Neuronal stem cell (in vitro differentiated cells): ENCODE data around the gene NCR3LG1. TPM values are rescaled to one million over a fixed set of nuclear protein-coding genes. Genes with fewer than 3 reads are reported as not detected.

Source experiments
- DNase-seq: peaks from one replicate; pipeline ENCODE4 v3.0.0-alpha.2; 2013; ENCODE audit warnings: low spot score
- H2AFZ ChIP-seq: one replicate; pipeline ENCODE4 v1.6.1; 2013; ENCODE audit warnings: mild to moderate bottlenecking, low read length, inconsistent platforms
- H2AK5ac ChIP-seq: 2 replicates; pipeline ENCODE4 v1.6.1; 2013; ENCODE audit warnings: low read depth, mild to moderate bottlenecking, inconsistent platforms, low read length, moderate library complexity, mixed read lengths
- H2BK120ac ChIP-seq: 2 replicates; pipeline ENCODE4 v1.6.1; 2013; ENCODE audit warnings: low read depth, mild to moderate bottlenecking, inconsistent platforms, low read length, moderate library complexity, mixed read lengths
- H2BK12ac ChIP-seq: one replicate; pipeline ENCODE4 v1.6.1; 2013; ENCODE audit warnings: low read length, inconsistent platforms
- H2BK15ac ChIP-seq: 2 replicates; pipeline ENCODE4 v1.6.1; 2013; ENCODE audit warnings: mild to moderate bottlenecking, low read length, inconsistent platforms, mixed read lengths
- H2BK5ac ChIP-seq: one replicate; pipeline ENCODE4 v1.6.1; 2013; ENCODE audit warnings: inconsistent platforms, mild to moderate bottlenecking, low read length, moderate library complexity
- H3K14ac ChIP-seq: one replicate; pipeline ENCODE4 v1.6.1; 2013; ENCODE audit warnings: low read length, inconsistent platforms
- H3K18ac ChIP-seq: 2 replicates; pipeline ENCODE4 v1.6.1; 2013; ENCODE audit warnings: low read length, inconsistent platforms
- H3K23ac ChIP-seq: 2 replicates; pipeline ENCODE4 v1.6.1; 2013; ENCODE audit warnings: low read depth, mild to moderate bottlenecking, mixed read lengths, low read length, inconsistent platforms; ENCODE audit not compliant: poor library complexity
- H3K27ac ChIP-seq: replicated peaks from 3 replicates; pipeline ENCODE4 v1.5.1; 2013; ENCODE audit warnings: low read length, inconsistent platforms
- H3K27me3 ChIP-seq, 3 experiments: 2 replicates each; pipeline ENCODE4 v1.6.1; 2013; ENCODE audit warnings: low read length in 3 of 3, mild to moderate bottlenecking in 2 of 3, inconsistent platforms in 1 of 3, low read depth in 1 of 3, mixed read lengths in 1 of 3, moderate library complexity in 1 of 3; ENCODE audit not compliant: control insufficient read depth in 3 of 3, insufficient read depth in 3 of 3
- H3K36me3 ChIP-seq, 2 donors: replicated peaks in 1 of 2; 2 replicates each; pipeline ENCODE4 v1.6.1; 2013; ENCODE audit warnings: low read length in 2 of 2; ENCODE audit not compliant: control insufficient read depth in 2 of 2, insufficient read depth in 2 of 2
- H3K4ac ChIP-seq: 2 replicates; pipeline ENCODE4 v1.6.1; 2013; ENCODE audit warnings: inconsistent platforms, mild to moderate bottlenecking, low read length, moderate library complexity
- H3K4me1 ChIP-seq, 2 donors: 1 replicate in 1 of 2; 2 replicates in 1 of 2; pipeline ENCODE4 v1.6.1; 2013; ENCODE audit warnings: low read length in 2 of 2, low read depth in 1 of 2; ENCODE audit not compliant: control insufficient read depth in 2 of 2, insufficient read depth in 1 of 2
- H3K4me2 ChIP-seq: one replicate; pipeline ENCODE4 v1.6.1; 2013; ENCODE audit warnings: mild to moderate bottlenecking, low read length, inconsistent platforms; ENCODE audit not compliant: insufficient read depth, poor library complexity, severe bottlenecking
- H3K4me3 ChIP-seq, 2 donors: 2 replicates each; pipeline ENCODE4 v1.5.1; 2013; ENCODE audit warnings: low read length in 2 of 2, mild to moderate bottlenecking in 2 of 2, inconsistent platforms in 1 of 2, moderate library complexity in 1 of 2
- H3K79me1 ChIP-seq: one replicate; pipeline ENCODE4 v1.6.1; 2013; ENCODE audit warnings: low read depth, mild to moderate bottlenecking, inconsistent platforms, low read length, moderate library complexity
- H3K9ac ChIP-seq: one replicate; pipeline ENCODE4 v1.6.1; 2013; ENCODE audit warnings: mild to moderate bottlenecking, low read depth, low read length, inconsistent platforms; ENCODE audit not compliant: poor library complexity
- H3K9me3 ChIP-seq, 2 donors: replicated peaks in 1 of 2; 2 replicates each; pipeline versions ENCODE3 to v1.6.1; 2013; ENCODE audit warnings: low read length in 2 of 2, mild to moderate bottlenecking in 2 of 2, inconsistent platforms in 1 of 2, low read depth in 1 of 2, mixed read lengths in 1 of 2, moderate library complexity in 1 of 2; ENCODE audit not compliant: control insufficient read depth in 2 of 2, insufficient read depth in 1 of 2
- H4K8ac ChIP-seq: one replicate; pipeline ENCODE4 v1.6.1; 2013; ENCODE audit warnings: low read depth, mild to moderate bottlenecking, inconsistent platforms, low read length, moderate library complexity
- H4K91ac ChIP-seq: one replicate; pipeline ENCODE4 v1.6.1; 2013; ENCODE audit warnings: low read length, low read depth, mild to moderate bottlenecking, inconsistent platforms; ENCODE audit not compliant: poor library complexity
- WGBS, 2 donors: extraction: QIAGEN DNeasy Blood & Tissue Kit; methylation state at CpG; one replicate each; pipeline ENCODE4 v1.1.7; 2013; ENCODE audit warnings: missing lambda C conversion rate in 2 of 2, mixed read lengths in 1 of 2; ENCODE audit not compliant: insufficient read length in 2 of 2, insufficient replicate concordance in 1 of 2; ENCODE audit errors: extremely low coverage in 2 of 2; 5-methylcytosine and 5-hydroxymethylcytosine counted together
- polyA plus RNA-seq, 2 experiments: library from polyadenylated mRNA; stranded (reverse); fragments of 200-250 nt; gene quantifications; one replicate each; pipeline ENCODE4 v1.2.3, GENCODE V29; 2013

The NCR3LG1 gene
- polyA plus RNA-seq (2013, experiment 1 of 2): 1.6 TPM
- polyA plus RNA-seq (2013, experiment 2 of 2): 1.4 TPM

GRCh38 chr11:17351510-17352176 lies at the start of gene NCR3LG1:
NCR3LG1 (plus strand) TSS chr11:17351800; CDS start chr11:17351970, 170 bp downstream.
- peak; percentile 24 for DNase-seq
- Histone ChIP-seq H3K9me3 (peaks cover 0 to 8% of the 10 kb centered on the region in 2 donors), H3K27me3 (peaks cover 0 to 31% (median 5%) of the 10 kb centered on the region in 3 experiments)

GRCh38 chr11:17313349-17314231 lies 38.0 kb upstream of the NCR3LG1 start:
- Histone ChIP-seq H2BK15ac (no peak overlapping the region), H3K27ac (no peak overlapping the region), H3K9me3 (no peaks in the 10 kb centered on the region), H2BK5ac (no peak overlapping the region), H4K8ac (no peak overlapping the region), H3K4me1 (no peaks in the 10 kb centered on the region), H2BK120ac (no peak overlapping the region), H3K4ac (no peak overlapping the region), H3K4me2 (no peak overlapping the region), H3K36me3 (peaks cover 0 to 81% of the 10 kb centered on the region in 2 donors), H3K18ac (no peak overlapping the region), H3K23ac (no peak overlapping the region), H4K91ac (no peak overlapping the region), H2BK12ac (no peak overlapping the region), H3K27me3 (no peaks in the 10 kb centered on the region), H2AK5ac (no peak overlapping the region), H2AFZ (no peak overlapping the region), H3K4me3 (no peak overlapping the region), H3K9ac (no peak overlapping the region), H3K79me1 (no peaks in the 10 kb centered on the region), H3K14ac (no peak overlapping the region)
- DNase-seq: no peak
- WGBS, 2 donors: no CpG with 5 or more reads among the region's 8 CpGs

More at GRCh38 chr11:17351510-17352176, at the start of gene NCR3LG1:
- Histone ChIP-seq H2BK5ac (peak within 1 kb of the TSS; percentile 60), H3K23ac (peak within 1 kb of the TSS; percentile 56), H4K91ac (no peak within 1 kb of the TSS), H2BK12ac (peak within 1 kb of the TSS; percentile 66), H3K36me3 (peaks cover 0 to 1% of the 10 kb centered on the region in 2 donors), H3K4me2 (peak within 1 kb of the TSS; percentile 93), H2BK120ac (peak within 1 kb of the TSS; percentile 67), H3K9ac (peak within 1 kb of the TSS; percentile 36), H3K4ac (no peak within 1 kb of the TSS), H4K8ac (no peak within 1 kb of the TSS), H3K18ac (peak within 1 kb of the TSS; percentile 91), H2AK5ac (no peak within 1 kb of the TSS), H3K79me1 (no peaks in the 10 kb centered on the region), H2BK15ac (peak within 1 kb of the TSS; percentile 70), H3K4me3 (peak within 1 kb of the TSS; percentile 54 to 79), H3K4me1 (peaks cover 2 to 3% of the 10 kb centered on the region in 2 donors), H2AFZ (peak within 1 kb of the TSS; percentile 97), H3K27ac (no peak within 1 kb of the TSS), H3K14ac (no peak within 1 kb of the TSS)
- WGBS, 2 donors: no CpG with 5 or more reads among the region's 61 CpGs

GRCh38 chr11:17314232-17314547 lies 37.4 kb upstream of the NCR3LG1 start:
- no peak overlapping the region for H2BK5ac ChIP-seq
- H3K4ac ChIP-seq: no peak overlapping the region
- no peak overlapping the region for H2AK5ac ChIP-seq
- no peak overlapping the region for H2AFZ ChIP-seq
- H3K9me3 ChIP-seq: peaks cover 0 to under 1% of the 10 kb centered on the region in 2 donors
- H4K91ac ChIP-seq: no peak overlapping the region
- no peak overlapping the region for H3K23ac ChIP-seq
- H3K36me3 ChIP-seq: peaks cover 0 to 80% of the 10 kb centered on the region in 2 donors
- WGBS, 2 donors: no CpG with 5 or more reads among the region's 1 CpG
- H3K4me3 ChIP-seq: no peak overlapping the region
- no peak overlapping the region for H4K8ac ChIP-seq
- no peaks in the 10 kb centered on the region for H3K4me1 ChIP-seq
- no peak overlapping the region for H3K9ac ChIP-seq
- no peaks in the 10 kb centered on the region for H3K79me1 ChIP-seq
- H3K27me3 ChIP-seq: no peaks in the 10 kb centered on the region
- no peak overlapping the region for H2BK15ac ChIP-seq
- H3K18ac ChIP-seq: no peak overlapping the region
- H3K14ac ChIP-seq: no peak overlapping the region
- DNase-seq: no peak
- no peak overlapping the region for H2BK120ac ChIP-seq
- no peak overlapping the region for H2BK12ac ChIP-seq
- no peak overlapping the region for H3K4me2 ChIP-seq
- no peak overlapping the region for H3K27ac ChIP-seq

- no CpG with 5 or more reads among the region's 1 CpG for WGBS, 2 donors
- H3K27ac ChIP-seq: no peak overlapping the region
- H3K4me3 ChIP-seq: no peak overlapping the region
Measured at GRCh38 chr11:17314904-17315426, 36.6 kb upstream of the NCR3LG1 start.

More at GRCh38 chr11:17314904-17315426, 36.6 kb upstream of the NCR3LG1 start:
- no peak overlapping the region for H2BK5ac ChIP-seq
- no peak overlapping the region for H3K4me2 ChIP-seq
- H4K8ac ChIP-seq: no peak overlapping the region
- peaks cover 0 to 78% of the 10 kb centered on the region in 2 donors for H3K36me3 ChIP-seq
- peaks cover 0 to 3% of the 10 kb centered on the region in 2 donors for H3K9me3 ChIP-seq
- H2AK5ac ChIP-seq: no peak overlapping the region
- H2BK15ac ChIP-seq: no peak overlapping the region
- no peak overlapping the region for H3K18ac ChIP-seq
- no peak overlapping the region for H3K4ac ChIP-seq
- no peak overlapping the region for H2BK12ac ChIP-seq
- no peak overlapping the region for H4K91ac ChIP-seq
- H3K27me3 ChIP-seq: no peaks in the 10 kb centered on the region
- no peaks in the 10 kb centered on the region for H3K4me1 ChIP-seq
- DNase-seq: no peak
- no peak overlapping the region for H3K14ac ChIP-seq
- H2BK120ac ChIP-seq: no peak overlapping the region
- no peaks in the 10 kb centered on the region for H3K79me1 ChIP-seq
- no peak overlapping the region for H3K9ac ChIP-seq
- H2AFZ ChIP-seq: no peak overlapping the region
- H3K23ac ChIP-seq: no peak overlapping the region
